MM.1S (cell line): Measurements from ENCODE around the gene ERI3.

Experiments used
- CTCF ChIP-seq: fragments of 300-600 bp; sonication (generic); IDR thresholded peaks from 2 replicates; pipeline ENCODE4 v1.5.1; 2016; ENCODE audit warnings: antibody characterized with exemption, low read length, mixed read lengths
- EZH2 ChIP-seq: fragments of 300-600 bp; sonication (generic); optimal IDR thresholded peaks from 2 replicates; pipeline ENCODE3; 2017; ENCODE audit warnings: low read depth, mild to moderate bottlenecking, antibody characterized with exemption, low read length, mixed read lengths
- EZH2phosphoT487 ChIP-seq: fragments of 300-600 bp; sonication (generic); IDR thresholded peaks from 2 replicates; pipeline ENCODE4 v1.6.1; 2018; ENCODE audit warnings: antibody characterized with exemption, low read length

DNA sequence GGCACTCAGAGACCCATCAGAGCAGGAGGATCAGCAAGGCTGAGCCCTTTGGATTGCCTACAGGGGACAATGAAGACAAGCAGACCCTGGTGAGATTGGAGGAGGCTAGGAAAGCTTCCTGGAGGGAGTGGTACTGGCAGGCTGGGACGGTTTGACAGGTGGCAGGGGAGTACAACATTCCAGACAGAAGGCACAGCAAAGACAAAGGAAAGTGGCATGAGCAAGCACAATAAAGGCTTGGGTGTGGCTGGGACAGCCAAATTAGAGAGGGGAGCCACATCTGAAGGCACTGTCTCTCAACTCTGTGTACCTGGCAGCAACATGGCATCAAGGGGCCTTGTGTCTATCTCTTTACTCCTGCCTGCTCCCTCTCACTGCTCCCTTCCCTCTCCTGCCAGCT, 103.6 kb downstream of the ERI3 start:
- TF ChIP-seq CTCF (no peak), EZH2phosphoT487 (no peak), EZH2 (no peak)
